GM06990 (cell line): ENCODE data around the gene ADH5.

Source experiments
- DNase-seq: peaks from one replicate; pipeline ENCODE4 v3.0.0-alpha.2; 2011; ENCODE audit not compliant: insufficient read length; ENCODE audit errors: extremely low read depth
- H3K27me3 ChIP-seq: replicated peaks from 2 replicates; pipeline ENCODE4 v1.6.0; 2011; ENCODE audit warnings: low read length; ENCODE audit not compliant: control insufficient read depth, insufficient read depth
- H3K36me3 ChIP-seq: 2 replicates; pipeline ENCODE4 v1.5.1; 2011; ENCODE audit warnings: low read length; ENCODE audit not compliant: control insufficient read depth, insufficient read depth
- H3K4me3 ChIP-seq: replicated peaks from 2 replicates; pipeline ENCODE4 v1.5.1; 2011; ENCODE audit warnings: low read depth, mild to moderate bottlenecking, control low read depth, low read length
- TF ChIP-seq, protein P1 (sequence below): IDR thresholded peaks from 2 replicates; pipeline ENCODE4 v1.5.1; 2011; ENCODE audit warnings: low read length, control low read depth, mild to moderate bottlenecking, inconsistent platforms; ENCODE audit not compliant: insufficient read depth, poor library complexity, severe bottlenecking

Gene ADH5

DNA sequence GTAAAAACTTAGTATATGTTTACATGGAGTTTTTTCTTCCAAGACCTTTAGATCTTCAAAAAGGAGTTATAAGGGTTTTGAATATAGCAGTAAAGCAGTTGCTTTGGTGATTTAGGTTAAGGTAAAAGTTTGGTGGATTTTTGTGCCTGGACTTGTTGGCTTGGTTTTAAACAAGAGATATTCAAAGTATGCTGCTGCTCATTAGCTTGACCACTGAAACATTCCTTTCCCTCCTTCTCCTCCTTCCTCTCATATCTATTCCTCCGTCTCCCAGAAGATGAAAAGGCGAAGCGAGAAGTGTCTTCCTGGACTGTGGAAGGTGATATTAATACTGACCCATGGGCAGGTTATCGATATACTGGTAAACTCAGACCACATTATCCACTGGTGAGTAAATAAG is 54.6 kb downstream of the ADH5 start:
- Histone ChIP-seq H3K27me3 (no peaks in the 10 kb centered on the region), H3K36me3 (no peaks in the 10 kb centered on the region), H3K4me3 (no peak overlapping the region)
- no peak for DNase-seq
- TF ChIP-seq, protein P1, sequence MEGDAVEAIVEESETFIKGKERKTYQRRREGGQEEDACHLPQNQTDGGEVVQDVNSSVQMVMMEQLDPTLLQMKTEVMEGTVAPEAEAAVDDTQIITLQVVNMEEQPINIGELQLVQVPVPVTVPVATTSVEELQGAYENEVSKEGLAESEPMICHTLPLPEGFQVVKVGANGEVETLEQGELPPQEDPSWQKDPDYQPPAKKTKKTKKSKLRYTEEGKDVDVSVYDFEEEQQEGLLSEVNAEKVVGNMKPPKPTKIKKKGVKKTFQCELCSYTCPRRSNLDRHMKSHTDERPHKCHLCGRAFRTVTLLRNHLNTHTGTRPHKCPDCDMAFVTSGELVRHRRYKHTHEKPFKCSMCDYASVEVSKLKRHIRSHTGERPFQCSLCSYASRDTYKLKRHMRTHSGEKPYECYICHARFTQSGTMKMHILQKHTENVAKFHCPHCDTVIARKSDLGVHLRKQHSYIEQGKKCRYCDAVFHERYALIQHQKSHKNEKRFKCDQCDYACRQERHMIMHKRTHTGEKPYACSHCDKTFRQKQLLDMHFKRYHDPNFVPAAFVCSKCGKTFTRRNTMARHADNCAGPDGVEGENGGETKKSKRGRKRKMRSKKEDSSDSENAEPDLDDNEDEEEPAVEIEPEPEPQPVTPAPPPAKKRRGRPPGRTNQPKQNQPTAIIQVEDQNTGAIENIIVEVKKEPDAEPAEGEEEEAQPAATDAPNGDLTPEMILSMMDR, result no peak

DNA sequence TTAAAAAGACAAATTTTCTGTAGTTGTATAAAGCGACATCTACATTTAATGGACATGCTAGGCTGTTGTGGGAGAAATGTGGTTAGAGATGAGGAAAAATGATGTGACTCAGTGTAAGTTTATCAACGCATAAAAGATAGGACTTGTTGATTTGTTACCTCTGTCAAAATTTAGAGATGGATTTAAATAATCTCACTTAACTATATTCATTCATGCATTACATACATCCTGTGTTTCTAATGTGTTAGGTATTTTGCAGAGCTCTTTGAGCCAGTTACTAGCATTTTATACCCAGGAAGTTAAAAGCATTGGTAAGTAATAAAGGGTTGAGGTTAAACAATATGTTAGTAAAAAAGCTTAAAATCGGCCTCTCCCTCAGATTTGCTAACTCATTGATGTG is 58.7 kb downstream of the ADH5 start:
- no peaks in the 10 kb centered on the region for H3K27me3 ChIP-seq
- TF ChIP-seq, protein P1, result no peak
- H3K36me3 ChIP-seq, result no peaks in the 10 kb centered on the region
- DNase-seq, result no peak
- no peak overlapping the region for H3K4me3 ChIP-seq

DNA sequence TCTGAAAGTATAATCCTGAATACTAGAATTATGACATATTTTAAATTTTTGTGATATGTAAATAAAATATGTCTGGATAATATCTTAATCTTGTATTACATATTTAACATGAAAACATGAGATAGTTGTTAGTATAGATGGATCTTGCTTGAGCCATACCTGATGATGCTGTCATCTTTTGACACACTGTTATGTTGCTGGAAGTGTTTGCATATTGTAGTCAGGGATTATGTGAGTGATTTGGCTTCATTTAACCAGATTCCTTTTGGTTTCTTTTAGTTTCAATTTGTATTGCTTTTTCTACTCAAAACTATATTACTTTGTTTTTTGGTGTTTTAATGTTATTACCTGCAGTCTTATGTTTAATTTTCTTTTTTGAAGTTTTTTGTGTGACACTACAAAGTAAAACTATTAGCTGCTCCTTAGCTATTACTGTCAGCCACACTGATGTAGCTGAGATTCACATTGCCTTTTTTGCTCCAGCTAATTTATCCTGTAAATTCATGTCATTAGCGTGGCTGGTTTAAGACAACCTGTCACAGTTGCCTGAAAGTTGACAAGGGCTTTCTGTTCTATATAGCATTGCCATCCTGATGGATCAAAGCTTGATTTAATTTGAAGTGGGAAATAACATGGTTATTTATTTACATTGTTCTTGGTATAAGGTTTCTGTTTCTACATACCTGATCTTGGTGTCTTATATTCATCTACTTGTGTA is 59.4 kb downstream of the ADH5 start:
- Histone ChIP-seq H3K27me3 (no peaks in the 10 kb centered on the region), H3K4me3 (no peak overlapping the region), H3K36me3 (no peaks in the 10 kb centered on the region)
- TF ChIP-seq, protein P1, result no peak
- DNase-seq, result no peak

DNA sequence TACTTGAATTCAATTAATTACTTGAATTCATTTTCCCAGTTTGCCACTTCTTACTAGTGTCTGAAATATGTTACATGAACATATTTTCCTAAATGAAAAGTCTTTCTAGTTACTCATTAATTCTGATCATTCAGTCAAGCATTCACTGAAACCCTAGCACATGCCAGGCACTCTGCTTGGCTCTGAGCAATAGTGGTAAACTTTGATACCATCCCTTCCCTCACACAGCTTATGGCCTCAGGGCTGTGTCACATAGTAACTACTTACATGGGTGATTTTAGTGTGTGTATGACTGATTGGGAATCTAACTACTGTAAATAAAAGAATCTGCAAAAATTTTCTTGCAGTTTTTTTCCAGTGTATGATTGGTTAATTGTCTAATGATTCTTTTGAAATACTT is 60.4 kb downstream of the ADH5 start:
- TF ChIP-seq, protein P1, result no peak
- DNase-seq, result no peak
- Histone ChIP-seq H3K27me3 (no peaks in the 10 kb centered on the region), H3K36me3 (no peaks in the 10 kb centered on the region), H3K4me3 (no peak overlapping the region)

DNA sequence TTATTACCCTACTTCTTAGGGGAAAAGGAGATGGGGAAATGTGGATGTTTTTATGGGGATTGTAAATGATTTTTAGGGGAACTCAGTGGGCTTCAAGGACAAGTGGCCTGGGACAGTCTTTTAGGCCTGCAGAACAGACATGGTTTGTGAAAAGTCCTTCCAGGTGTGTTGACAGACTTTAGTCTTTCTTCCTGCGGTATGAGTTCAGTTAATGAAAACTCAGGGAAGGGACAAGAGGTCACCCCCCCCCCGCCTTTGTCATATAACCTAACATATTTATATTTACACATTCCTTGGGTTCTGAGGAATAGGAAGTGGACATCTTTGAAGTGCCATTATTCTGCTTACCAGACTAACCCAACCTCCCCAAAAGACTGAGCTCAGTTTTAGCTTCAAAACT is 61.3 kb downstream of the ADH5 start:
- Histone ChIP-seq H3K4me3 (no peak overlapping the region), H3K36me3 (no peaks in the 10 kb centered on the region), H3K27me3 (no peaks in the 10 kb centered on the region)
- TF ChIP-seq, protein P1, result no peak
- no peak for DNase-seq

DNA sequence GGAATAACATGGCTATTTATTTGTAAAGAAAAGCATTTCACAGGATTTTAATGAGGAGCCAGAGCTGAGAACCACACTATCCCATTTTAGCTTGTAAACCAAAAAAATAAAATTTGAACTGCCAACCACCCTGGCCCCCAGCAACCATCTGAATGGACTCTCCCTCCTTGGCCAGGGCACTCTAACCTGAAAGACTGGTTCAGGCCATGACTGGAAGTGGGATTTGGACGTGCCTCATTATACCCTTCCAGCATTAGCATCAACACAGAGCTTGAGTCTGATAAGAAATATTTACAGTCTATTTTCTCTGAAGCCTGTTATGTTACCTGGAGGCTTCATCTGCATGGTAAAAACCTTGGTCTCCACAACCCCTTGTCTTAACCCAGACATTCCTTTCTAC is 63.1 kb downstream of the ADH5 start:
- TF ChIP-seq, protein P1, result no peak
- DNase-seq, result no peak
- Histone ChIP-seq H3K36me3 (no peaks in the 10 kb centered on the region), H3K4me3 (no peak overlapping the region), H3K27me3 (no peaks in the 10 kb centered on the region)
